Measurements from ENCODE around the gene GFOD2. TPM values are rescaled to one million over a fixed set of nuclear protein-coding genes. Genes with fewer than 3 reads are reported as not detected.

Gene GFOD2
- total and polyA plus RNA-seq, 2 experiments from 2014 or later = 11.4 to 17.5 TPM

DNA sequence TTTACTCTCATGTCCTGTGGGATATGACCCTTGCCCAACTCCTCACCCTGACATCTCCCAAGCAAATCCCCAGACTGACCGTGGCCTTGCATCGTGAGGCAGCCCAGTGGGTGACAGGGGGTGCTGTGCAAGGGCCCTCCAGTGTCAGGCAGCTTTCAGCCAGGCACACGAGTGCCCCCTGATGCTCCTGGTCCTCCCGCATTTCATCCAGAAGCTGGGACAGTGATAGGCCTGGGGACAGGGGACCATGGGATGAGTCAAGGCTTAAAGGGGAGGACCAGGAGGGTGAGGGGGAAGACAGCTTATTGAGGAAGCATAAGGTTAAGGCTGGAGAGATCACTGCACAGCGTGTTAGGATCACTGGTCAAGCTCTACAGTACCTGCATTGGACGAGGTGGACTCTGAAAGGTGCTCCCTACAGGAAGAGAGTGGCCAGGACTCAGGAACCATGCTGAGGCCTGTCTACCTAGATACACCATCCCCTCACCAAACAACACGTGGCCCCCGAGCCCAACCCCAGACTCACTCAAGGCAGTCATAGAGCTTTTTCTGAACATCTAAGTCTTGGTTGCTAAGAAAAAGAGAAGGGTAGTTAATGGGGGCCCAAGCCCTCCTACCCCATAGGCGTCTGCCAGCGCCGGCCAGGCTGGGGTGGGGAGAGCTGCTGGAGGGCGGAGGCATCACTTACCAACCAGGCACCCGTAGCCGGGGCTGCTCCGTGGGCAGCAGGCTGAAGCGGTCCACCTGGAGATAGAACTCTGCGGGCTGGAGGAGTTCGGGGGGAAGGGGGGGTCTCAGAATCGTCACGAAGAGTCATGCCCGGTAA lies 60.1 kb downstream of the GFOD2 start:
- Histone ChIP-seq H3K4me1 (ENCODE audit: insufficient read depth) (no peaks in the 10 kb centered on the region), H2AFZ (peak overlapping the region; percentile 97), H3K4me3 (peak overlapping the region; percentile 92), H3K9me3 (ENCODE audit: low read depth) (no peaks in the 10 kb centered on the region), H4K20me1 (ENCODE audit: insufficient read depth) (no peaks in the 10 kb centered on the region), H3F3A (ENCODE audit: insufficient read depth) (no peaks in the 10 kb centered on the region), H3K27ac (no peak overlapping the region), H3K9ac (peak overlapping the region; percentile 91), H3K27me3 (replicated peaks; ENCODE audit: insufficient read depth) (no peaks in the 10 kb centered on the region), H3K9me2 (ENCODE audit: insufficient read depth) (no peaks in the 10 kb centered on the region), H3K36me3 (ENCODE audit: low read depth) (no peaks in the 10 kb centered on the region), H3K4me2 (ENCODE audit: unreplicated experiment) (peak overlapping the region; percentile 81), H3K79me2 (ENCODE audit: insufficient read depth) (peaks cover 12% of the 10 kb centered on the region)
- no peak for DNase-seq
- no peak for TF ChIP-seq EZH2 (IDR thresholded peaks at IDR 0.05; ENCODE audit: insufficient read depth, poor library complexity, severe bottlenecking)
- no peak for TF ChIP-seq EZH2phosphoT487 (IDR thresholded peaks at IDR 0.05; ENCODE audit: insufficient read depth, low read depth)
- in situ Hi-C loops (cut with MboI) = no loop called here
- 29 to 35% methylated on average over 18 to 21 of the region's 21 CpGs for WGBS, 2 experiments (ENCODE audit: low coverage in 1 of 2, low lambda C conversion rate in 2 of 2, missing lambda C conversion rate in 2 of 2)

DNA sequence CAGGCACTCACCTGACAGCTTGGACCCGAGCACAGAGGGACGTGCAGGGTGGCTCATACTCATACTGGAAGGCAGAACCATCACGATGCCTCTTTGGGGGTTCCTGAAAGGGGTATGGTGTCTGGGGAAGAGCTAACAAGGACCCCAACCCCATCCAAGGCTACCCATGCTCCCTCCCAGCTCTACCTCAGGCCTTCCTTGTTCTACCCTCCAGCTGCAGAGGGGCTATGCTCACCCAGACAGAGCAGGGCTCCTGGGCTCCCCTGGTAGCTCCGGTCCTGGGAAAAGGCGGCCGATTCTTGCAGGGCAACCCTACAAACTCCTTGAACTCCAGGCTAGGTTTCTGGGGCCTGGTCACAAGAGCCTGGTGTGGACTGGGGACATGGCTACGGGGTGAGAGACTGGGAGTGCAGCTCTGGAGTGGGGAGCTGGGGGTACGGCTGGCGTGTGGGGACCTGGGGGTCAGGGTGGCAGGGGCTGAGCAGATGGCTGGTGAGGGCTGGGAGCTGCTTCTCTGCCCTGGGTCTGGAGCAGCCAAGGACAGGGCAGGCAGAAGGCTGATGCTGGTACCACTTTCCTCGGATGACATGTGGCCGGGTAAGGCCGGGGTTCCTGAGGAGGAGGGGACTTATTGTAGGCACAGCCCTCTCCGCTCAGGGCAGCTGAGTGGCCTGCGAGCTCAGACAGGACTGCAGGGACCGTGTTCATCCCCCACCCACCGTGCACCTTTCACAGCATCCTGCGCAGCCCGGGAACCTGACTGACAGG lies 61.2 kb downstream of the GFOD2 start:
- no peak overlapping the region for H3K27ac ChIP-seq

DNA sequence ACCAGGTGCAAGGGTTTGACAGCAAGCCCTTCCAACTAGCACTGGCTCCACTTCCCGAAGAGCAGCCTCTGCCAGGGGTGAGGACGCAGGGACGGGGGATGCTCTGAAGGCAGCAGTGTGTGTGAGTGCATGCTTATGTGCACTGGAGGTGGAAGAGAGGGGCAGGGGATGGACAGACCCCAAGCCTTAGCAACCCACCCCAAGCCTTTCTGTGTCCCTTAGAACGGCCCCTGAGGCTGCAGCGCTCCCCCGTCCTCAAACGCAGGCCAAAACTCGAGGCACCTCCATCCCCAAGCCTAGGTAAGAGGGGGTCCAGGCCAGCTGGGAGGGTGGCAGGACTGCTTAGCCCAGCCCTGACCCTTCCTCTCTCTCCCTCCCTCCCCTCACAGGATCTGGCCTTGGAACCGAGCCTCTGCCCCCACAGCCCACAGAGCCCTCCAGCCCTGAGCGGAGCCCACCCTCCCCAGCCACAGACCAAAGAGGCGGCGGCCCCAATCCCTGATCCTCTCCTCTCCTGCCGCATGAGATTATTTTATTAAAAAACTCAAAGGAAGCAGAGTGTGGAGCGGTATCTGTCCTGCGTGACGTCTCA lies 62.0 kb downstream of the GFOD2 start:
- 94 to 96% methylated on average over 14 to 16 of the region's 16 CpGs for WGBS, 2 experiments (ENCODE audit: low coverage in 1 of 2, low lambda C conversion rate in 2 of 2, missing lambda C conversion rate in 2 of 2)

More for the DNA sequence above, 61.2 kb downstream of the GFOD2 start:
- no peak for DNase-seq
- Histone ChIP-seq H3K36me3 (ENCODE audit: low read depth) (no peaks in the 10 kb centered on the region), H2AFZ (no peak overlapping the region), H3K27me3 (replicated peaks; ENCODE audit: insufficient read depth) (no peaks in the 10 kb centered on the region), H3K4me3 (no peak overlapping the region), H3F3A (ENCODE audit: insufficient read depth) (no peaks in the 10 kb centered on the region), H3K4me1 (ENCODE audit: insufficient read depth) (no peaks in the 10 kb centered on the region), H3K9me3 (ENCODE audit: low read depth) (no peaks in the 10 kb centered on the region), H3K4me2 (ENCODE audit: unreplicated experiment) (no peak overlapping the region), H3K9ac (no peak overlapping the region), H3K79me2 (ENCODE audit: insufficient read depth) (peaks cover 12% of the 10 kb centered on the region), H3K9me2 (ENCODE audit: insufficient read depth) (no peaks in the 10 kb centered on the region), H4K20me1 (ENCODE audit: insufficient read depth) (no peaks in the 10 kb centered on the region)
- in situ Hi-C loops (cut with MboI) = no loop called here
- no peak for TF ChIP-seq EZH2phosphoT487 (IDR thresholded peaks at IDR 0.05; ENCODE audit: insufficient read depth, low read depth)
- TF ChIP-seq EZH2 (IDR thresholded peaks at IDR 0.05; ENCODE audit: insufficient read depth, poor library complexity, severe bottlenecking) = no peak
- WGBS, 2 experiments (ENCODE audit: low coverage in 1 of 2, low lambda C conversion rate in 2 of 2, missing lambda C conversion rate in 2 of 2) = 96 to 98% methylated on average over 16 to 18 of the region's 18 CpGs

DNA sequence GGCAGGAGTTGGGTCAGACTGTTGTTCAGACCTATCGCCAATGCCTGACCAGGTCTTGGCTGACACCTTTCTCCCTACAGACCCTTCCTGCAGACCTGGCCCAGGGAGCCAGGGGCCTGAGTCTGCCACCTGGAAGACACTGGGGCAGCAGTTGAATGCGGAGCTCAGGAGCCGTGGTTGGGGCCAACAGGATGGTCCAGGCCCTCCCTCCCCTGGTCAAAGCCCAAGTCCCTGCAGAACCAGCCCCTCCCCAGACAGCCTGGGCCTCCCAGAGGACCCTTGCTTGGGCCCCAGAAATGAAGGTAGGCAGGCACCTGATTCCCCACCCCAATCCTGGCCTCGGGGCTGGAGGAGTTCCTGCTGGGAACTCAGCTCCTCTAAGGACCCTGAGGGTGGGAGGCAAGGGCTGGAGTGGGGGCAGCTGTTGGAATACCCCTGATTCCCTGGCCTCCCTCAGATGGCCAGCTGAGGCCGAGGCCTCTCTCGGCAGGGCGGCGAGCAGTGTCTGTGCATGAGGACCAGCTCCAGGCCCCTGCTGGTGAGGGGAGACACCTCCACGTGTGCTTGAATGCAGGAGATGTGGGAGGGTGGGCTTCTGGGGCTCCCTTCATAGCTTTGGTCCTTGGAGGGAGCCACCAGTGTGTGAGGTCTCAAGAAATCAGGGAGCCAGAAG lies 62.6 kb downstream of the GFOD2 start:
- peaks cover 9% of the 10 kb centered on the region for H3K27me3 ChIP-seq (replicated peaks; ENCODE audit: insufficient read depth)
- H3K36me3 ChIP-seq (ENCODE audit: low read depth) = no peaks in the 10 kb centered on the region
- no peak overlapping the region for H3K27ac ChIP-seq
- H3K79me2 ChIP-seq (ENCODE audit: insufficient read depth) = peaks cover 12% of the 10 kb centered on the region
- 89 to 94% methylated on average over 9 of the region's 9 CpGs for WGBS, 2 experiments (ENCODE audit: low coverage in 1 of 2, low lambda C conversion rate in 2 of 2, missing lambda C conversion rate in 2 of 2)
- no peaks in the 10 kb centered on the region for H3K4me1 ChIP-seq (ENCODE audit: insufficient read depth)
- H3K4me2 ChIP-seq (ENCODE audit: unreplicated experiment) = no peak overlapping the region
- no peaks in the 10 kb centered on the region for H3K9me3 ChIP-seq (ENCODE audit: low read depth)
- no peaks in the 10 kb centered on the region for H3F3A ChIP-seq (ENCODE audit: insufficient read depth)
- no peak overlapping the region for H2AFZ ChIP-seq
- no peaks in the 10 kb centered on the region for H3K9me2 ChIP-seq (ENCODE audit: insufficient read depth)
- H3K9ac ChIP-seq = no peak overlapping the region
- no peaks in the 10 kb centered on the region for H4K20me1 ChIP-seq (ENCODE audit: insufficient read depth)
- no peak for DNase-seq
- TF ChIP-seq EZH2phosphoT487 (IDR thresholded peaks at IDR 0.05; ENCODE audit: insufficient read depth, low read depth) (no peak), EZH2 (IDR thresholded peaks at IDR 0.05; ENCODE audit: insufficient read depth, poor library complexity, severe bottlenecking) (no peak)
- H3K4me3 ChIP-seq = no peak overlapping the region
- in situ Hi-C loops (cut with MboI) = no loop called here

More for the DNA sequence above, 62.0 kb downstream of the GFOD2 start:
- 0 out of 2 replicates have a peak, but pooled peaks cover 4% of the 10 kb centered on the region for H3K27me3 ChIP-seq (replicated peaks; ENCODE audit: insufficient read depth)
- no peak overlapping the region for H3K4me3 ChIP-seq
- peaks cover 12% of the 10 kb centered on the region for H3K79me2 ChIP-seq (ENCODE audit: insufficient read depth)
- no peak overlapping the region for H3K9ac ChIP-seq
- H3K9me2 ChIP-seq (ENCODE audit: insufficient read depth) = no peaks in the 10 kb centered on the region
- no peaks in the 10 kb centered on the region for H4K20me1 ChIP-seq (ENCODE audit: insufficient read depth)
- no peak overlapping the region for H3K27ac ChIP-seq
- H3K4me2 ChIP-seq (ENCODE audit: unreplicated experiment) = no peak overlapping the region
- no peaks in the 10 kb centered on the region for H3K4me1 ChIP-seq (ENCODE audit: insufficient read depth)
- H3F3A ChIP-seq (ENCODE audit: insufficient read depth) = no peaks in the 10 kb centered on the region
- no peak overlapping the region for H2AFZ ChIP-seq
- no peak for DNase-seq
- TF ChIP-seq EZH2phosphoT487 (IDR thresholded peaks at IDR 0.05; ENCODE audit: insufficient read depth, low read depth) = no peak
- no peak for TF ChIP-seq EZH2 (IDR thresholded peaks at IDR 0.05; ENCODE audit: insufficient read depth, poor library complexity, severe bottlenecking)
- in situ Hi-C loops (cut with MboI) = no loop called here
- H3K9me3 ChIP-seq (ENCODE audit: low read depth) = no peaks in the 10 kb centered on the region
- no peaks in the 10 kb centered on the region for H3K36me3 ChIP-seq (ENCODE audit: low read depth)
